ENCODE measurements around the gene PTTG1. TPM values are rescaled to one million over a fixed set of nuclear protein-coding genes. Genes with fewer than 3 reads are reported as not detected.

PTTG1 gene
- total and polyA plus RNA-seq, 8 donors, result 2.3 to 104 (median 23.9) TPM; not detected in 1

DNA sequence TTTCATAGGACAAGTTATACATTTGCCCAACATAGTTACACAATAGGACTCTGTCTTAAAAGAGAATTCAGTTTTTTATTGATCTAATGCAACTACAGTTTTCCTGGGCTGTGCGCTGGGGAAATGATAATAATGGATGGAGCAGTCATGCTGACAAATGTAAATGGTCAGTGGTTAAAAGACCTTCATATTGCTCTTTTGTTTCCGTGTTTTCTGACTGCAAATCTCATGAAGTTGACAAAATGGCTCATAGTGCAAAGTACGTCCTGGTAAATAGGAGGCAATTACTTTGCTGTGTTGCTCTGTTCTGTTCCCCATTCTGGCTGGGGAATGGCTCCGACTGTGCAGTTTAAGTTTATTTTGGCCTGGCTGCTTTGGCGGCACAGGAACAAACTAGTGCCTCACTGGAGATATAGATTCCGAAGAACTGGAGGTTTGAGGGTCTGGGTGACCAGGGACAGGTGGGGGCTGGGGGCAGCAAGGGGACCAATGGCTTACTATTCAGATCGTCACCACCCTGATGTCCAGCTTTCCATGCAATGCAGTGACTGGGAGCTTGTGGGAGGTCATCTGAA lies 54.3 kb downstream of the PTTG1 start:
- WGBS, 5 donors, result 35 to 70% (median 55%) methylated on average over 7 of the region's 7 CpGs
- peaks cover 0 to 24% (median 9%) of the 10 kb centered on the region in 4 donors for H3K4me1 ChIP-seq
- intact Hi-C loops (cut with DNase I; ENCODE audit: low total_unique reads), result no loop called here
- H3K36me3 ChIP-seq, result no peaks in the 10 kb centered on the region
- H3K27me3 ChIP-seq, result no peaks in the 10 kb centered on the region
- H3K27ac ChIP-seq, result no peak overlapping the region
- no peak for TF ChIP-seq EP300 (IDR thresholded peaks at IDR 0.05)
- TF ChIP-seq POLR2A (IDR thresholded peaks at IDR 0.05), result no peak
- TF ChIP-seq, protein P1, sequence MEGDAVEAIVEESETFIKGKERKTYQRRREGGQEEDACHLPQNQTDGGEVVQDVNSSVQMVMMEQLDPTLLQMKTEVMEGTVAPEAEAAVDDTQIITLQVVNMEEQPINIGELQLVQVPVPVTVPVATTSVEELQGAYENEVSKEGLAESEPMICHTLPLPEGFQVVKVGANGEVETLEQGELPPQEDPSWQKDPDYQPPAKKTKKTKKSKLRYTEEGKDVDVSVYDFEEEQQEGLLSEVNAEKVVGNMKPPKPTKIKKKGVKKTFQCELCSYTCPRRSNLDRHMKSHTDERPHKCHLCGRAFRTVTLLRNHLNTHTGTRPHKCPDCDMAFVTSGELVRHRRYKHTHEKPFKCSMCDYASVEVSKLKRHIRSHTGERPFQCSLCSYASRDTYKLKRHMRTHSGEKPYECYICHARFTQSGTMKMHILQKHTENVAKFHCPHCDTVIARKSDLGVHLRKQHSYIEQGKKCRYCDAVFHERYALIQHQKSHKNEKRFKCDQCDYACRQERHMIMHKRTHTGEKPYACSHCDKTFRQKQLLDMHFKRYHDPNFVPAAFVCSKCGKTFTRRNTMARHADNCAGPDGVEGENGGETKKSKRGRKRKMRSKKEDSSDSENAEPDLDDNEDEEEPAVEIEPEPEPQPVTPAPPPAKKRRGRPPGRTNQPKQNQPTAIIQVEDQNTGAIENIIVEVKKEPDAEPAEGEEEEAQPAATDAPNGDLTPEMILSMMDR (IDR thresholded peaks at IDR 0.05), result no peak
- TF ChIP-seq POLR2AphosphoS5 (IDR thresholded peaks at IDR 0.05), result no peak
- DNase-seq, result peak in 1 of 2 donors; percentile 51
- H3K9me3 ChIP-seq, result no peaks in the 10 kb centered on the region
- H3K4me3 ChIP-seq, result no peak overlapping the region

DNA sequence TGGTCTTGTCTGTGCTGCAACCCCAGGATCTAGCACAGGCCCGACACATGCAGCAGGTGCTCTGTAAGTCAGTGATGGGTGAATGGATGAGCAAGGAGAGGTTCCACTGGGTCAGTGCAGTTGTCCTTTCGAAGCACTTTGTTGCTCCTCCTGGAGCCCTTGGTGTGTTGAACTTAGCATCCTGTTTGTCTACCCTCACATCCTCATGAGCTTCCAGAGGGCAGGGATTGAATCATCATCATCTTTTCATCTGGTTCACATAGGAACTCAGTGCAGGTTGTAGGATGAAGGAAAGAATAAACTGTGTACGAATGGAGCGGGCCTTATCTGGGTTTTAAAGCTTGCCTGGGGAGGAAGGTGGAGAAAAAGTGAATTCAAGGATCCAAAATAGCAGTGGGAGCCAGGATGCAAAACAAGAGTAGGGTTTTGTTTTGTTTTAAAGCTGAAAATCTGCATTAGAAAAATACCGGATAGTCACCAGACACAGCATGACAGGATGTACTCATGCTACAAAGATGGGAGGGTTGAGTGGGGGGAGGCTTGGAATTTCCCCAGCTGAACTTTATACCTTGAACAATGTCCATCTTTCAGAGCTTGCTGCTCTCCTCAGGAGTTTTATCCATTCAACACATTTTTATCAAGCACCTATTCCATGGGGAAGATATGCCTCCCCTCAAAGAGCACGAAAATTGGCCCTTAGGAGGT lies 55.8 kb downstream of the PTTG1 start:
- H3K27ac ChIP-seq, result no peak overlapping the region
- H3K36me3 ChIP-seq, result no peaks in the 10 kb centered on the region
- no peak overlapping the region for H3K4me3 ChIP-seq
- H3K27me3 ChIP-seq, result no peaks in the 10 kb centered on the region
- WGBS, 5 donors, result 83 to 91% (median 88%) methylated on average over 6 of the region's 6 CpGs
- H3K4me1 ChIP-seq, result peaks cover 0 to 13% (median 5%) of the 10 kb centered on the region in 4 donors
- H3K9me3 ChIP-seq, result no peaks in the 10 kb centered on the region
- DNase-seq, result peak in 1 of 2 donors; percentile 28
- TF ChIP-seq EP300 (IDR thresholded peaks at IDR 0.05) (no peak), POLR2AphosphoS5 (IDR thresholded peaks at IDR 0.05) (no peak), POLR2A (IDR thresholded peaks at IDR 0.05) (no peak)
- TF ChIP-seq, protein P1 (IDR thresholded peaks at IDR 0.05), result no peak
- intact Hi-C loops (cut with DNase I; ENCODE audit: low total_unique reads), result no loop called here

DNA sequence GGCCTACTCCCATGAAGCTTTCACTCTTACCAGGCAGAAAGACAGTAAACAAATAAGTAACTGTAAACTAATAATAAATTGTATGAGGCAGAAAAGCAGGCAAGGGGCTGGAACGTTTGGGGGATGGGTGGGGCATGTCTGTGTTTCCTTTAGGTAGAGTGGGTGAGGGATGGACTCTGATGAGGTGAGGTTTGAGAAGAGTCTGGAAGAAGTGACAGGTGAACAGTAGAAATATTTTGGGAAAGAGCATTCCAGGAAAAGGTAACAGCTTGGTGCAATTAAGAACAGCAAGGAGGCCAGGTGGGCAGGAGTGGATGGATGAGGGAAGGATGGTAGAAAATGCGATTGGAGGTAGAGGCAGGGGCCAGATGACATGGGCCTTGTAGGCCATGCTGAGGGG lies 56.5 kb downstream of the PTTG1 start:
- H3K9me3 ChIP-seq, result no peaks in the 10 kb centered on the region
- H3K36me3 ChIP-seq, result no peaks in the 10 kb centered on the region
- intact Hi-C loops (cut with DNase I; ENCODE audit: low total_unique reads), result no loop called here
- TF ChIP-seq POLR2A (IDR thresholded peaks at IDR 0.05) (no peak), EP300 (IDR thresholded peaks at IDR 0.05) (no peak), POLR2AphosphoS5 (IDR thresholded peaks at IDR 0.05) (no peak)
- TF ChIP-seq, protein P1 (IDR thresholded peaks at IDR 0.05), result no peak
- H3K4me1 ChIP-seq, result peaks cover 0 to 13% (median 5%) of the 10 kb centered on the region in 4 donors
- no peak overlapping the region for H3K4me3 ChIP-seq
- no peak overlapping the region for H3K27ac ChIP-seq
- 68 to 74% (median 72%) methylated on average over 2 of the region's 2 CpGs for WGBS, 5 donors
- H3K27me3 ChIP-seq, result no peaks in the 10 kb centered on the region
- DNase-seq, result no peak

Small RNA genes within 50 kb of the gene (small RNA-seq; reads per million reads assigned to genes)
- gene MIR3142, result 0 reads per million in 4 donors

Other genes starting within 250 kb of the PTTG1 start
- gene FABP6, start 192.3 kb upstream of the PTTG1 start, total RNA-seq, result 1 to 10 TPM in 1 of 5 donors, not detected in 4; 6.1 TPM
- 1 to 10 TPM in 1 of 3 donors, under 1 TPM in 1, not detected in 1; 0.50 to 1.9 TPM for gene FABP6, start 192.3 kb upstream of the PTTG1 start, polyA plus RNA-seq
- 100 to 1,000 TPM in 1 of 5 donors, 1 to 10 TPM in 4; 1.4 to 104 (median 4.5) TPM for gene CCNJL, start 109.3 kb upstream of the PTTG1 start, total RNA-seq
- 1 to 10 TPM; 2.4 to 4.5 (median 2.6) TPM for gene CCNJL, start 109.3 kb upstream of the PTTG1 start, polyA plus RNA-seq
- 1 to 10 TPM in 2 of 5 donors, under 1 TPM in 1, not detected in 2; 0.45 to 4.0 (median 2.6) TPM for gene C1QTNF2, start 51.2 kb upstream of the PTTG1 start, total RNA-seq
- gene C1QTNF2, start 51.2 kb upstream of the PTTG1 start, polyA plus RNA-seq, result 1 to 10 TPM in 1 of 3 donors, under 1 TPM in 2; 0.53 to 1.7 (median 0.61) TPM
- 1 to 10 TPM in 4 of 5 donors, under 1 TPM in 1; 0.29 to 7.2 (median 1.8) TPM for gene FAM200C, start 21.8 kb upstream of the PTTG1 start, total RNA-seq
- 1 to 10 TPM; 1.2 to 2.7 (median 1.4) TPM for gene FAM200C, start 21.8 kb upstream of the PTTG1 start, polyA plus RNA-seq
- gene SLU7, start 2.8 kb upstream of the PTTG1 start, total RNA-seq, result 10 to 100 TPM; 26.8 to 66.8 (median 33.8) TPM
- 10 to 100 TPM; 26.3 to 54.8 (median 28.7) TPM for gene SLU7, start 2.8 kb upstream of the PTTG1 start, polyA plus RNA-seq